HL-60 (cell line): ENCODE measurements around the gene DEF6.

Source experiments
- CTCF ChIP-seq: IDR thresholded peaks from one replicate; pipeline ENCODE4 v1.5.1; 2011; ENCODE audit warnings: low read length, control low read depth, inconsistent platforms; ENCODE audit not compliant: insufficient read depth
- GABPA ChIP-seq: IDR thresholded peaks from 2 replicates; pipeline ENCODE4 v1.6.1; 2012; ENCODE audit warnings: low read depth
- POLR2AphosphoS5 ChIP-seq: IDR thresholded peaks from 2 replicates; pipeline ENCODE4 v1.6.1; 2012; ENCODE audit warnings: low read depth
- REST ChIP-seq: IDR thresholded peaks from 2 replicates; pipeline ENCODE4 v1.6.1; 2012; ENCODE audit warnings: low read depth; ENCODE audit not compliant: insufficient replicate concordance

- no peak for TF ChIP-seq CTCF
- no peak for TF ChIP-seq POLR2AphosphoS5
- TF ChIP-seq REST = no peak
- TF ChIP-seq GABPA = no peak
Measured at GRCh38 chr6:35253249-35253648, 44.4 kb upstream of the DEF6 start.
